Adipocyte (in vitro differentiated cells): Measurements from ENCODE around the gene TRIM45.
"Not testable (repeated sequence)": the region's sequence is repeated elsewhere in the genome, so short reads cannot be mapped to it uniquely, and the experiment has no call there.

Source experiments
- DNase-seq: peaks from one replicate; pipeline ENCODE4 v3.0.0-alpha.2; 2015; ENCODE audit warnings: low read depth
- H3K27me3 ChIP-seq: replicated peaks from 2 replicates; pipeline ENCODE4 v1.7.0; 2013; ENCODE audit warnings: mild to moderate bottlenecking, low read length, moderate library complexity; ENCODE audit not compliant: control insufficient read depth, insufficient read depth
- H3K36me3 ChIP-seq: 2 replicates; pipeline ENCODE4 v1.7.0; 2013; ENCODE audit warnings: low read length, mild to moderate bottlenecking, moderate library complexity; ENCODE audit not compliant: control insufficient read depth, insufficient read depth, severe bottlenecking
- H3K4me1 ChIP-seq: 2 replicates; pipeline ENCODE4 v1.7.0; 2013; ENCODE audit warnings: mild to moderate bottlenecking, low read length, moderate library complexity; ENCODE audit not compliant: control insufficient read depth, insufficient read depth
- H3K4me3 ChIP-seq: 2 replicates; pipeline ENCODE4 v1.7.0; 2013; ENCODE audit warnings: mild to moderate bottlenecking, low read length, moderate library complexity
- H3K9ac ChIP-seq: 2 replicates; pipeline ENCODE4 v1.7.0; 2013; ENCODE audit warnings: mild to moderate bottlenecking, low read length, moderate library complexity
- H3K9me3 ChIP-seq: 2 replicates; pipeline ENCODE4 v1.7.0; 2013; ENCODE audit warnings: mild to moderate bottlenecking, low read length, moderate library complexity; ENCODE audit not compliant: control insufficient read depth

Gene TRIM45, protein sequence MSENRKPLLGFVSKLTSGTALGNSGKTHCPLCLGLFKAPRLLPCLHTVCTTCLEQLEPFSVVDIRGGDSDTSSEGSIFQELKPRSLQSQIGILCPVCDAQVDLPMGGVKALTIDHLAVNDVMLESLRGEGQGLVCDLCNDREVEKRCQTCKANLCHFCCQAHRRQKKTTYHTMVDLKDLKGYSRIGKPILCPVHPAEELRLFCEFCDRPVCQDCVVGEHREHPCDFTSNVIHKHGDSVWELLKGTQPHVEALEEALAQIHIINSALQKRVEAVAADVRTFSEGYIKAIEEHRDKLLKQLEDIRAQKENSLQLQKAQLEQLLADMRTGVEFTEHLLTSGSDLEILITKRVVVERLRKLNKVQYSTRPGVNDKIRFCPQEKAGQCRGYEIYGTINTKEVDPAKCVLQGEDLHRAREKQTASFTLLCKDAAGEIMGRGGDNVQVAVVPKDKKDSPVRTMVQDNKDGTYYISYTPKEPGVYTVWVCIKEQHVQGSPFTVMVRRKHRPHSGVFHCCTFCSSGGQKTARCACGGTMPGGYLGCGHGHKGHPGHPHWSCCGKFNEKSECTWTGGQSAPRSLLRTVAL

DNA sequence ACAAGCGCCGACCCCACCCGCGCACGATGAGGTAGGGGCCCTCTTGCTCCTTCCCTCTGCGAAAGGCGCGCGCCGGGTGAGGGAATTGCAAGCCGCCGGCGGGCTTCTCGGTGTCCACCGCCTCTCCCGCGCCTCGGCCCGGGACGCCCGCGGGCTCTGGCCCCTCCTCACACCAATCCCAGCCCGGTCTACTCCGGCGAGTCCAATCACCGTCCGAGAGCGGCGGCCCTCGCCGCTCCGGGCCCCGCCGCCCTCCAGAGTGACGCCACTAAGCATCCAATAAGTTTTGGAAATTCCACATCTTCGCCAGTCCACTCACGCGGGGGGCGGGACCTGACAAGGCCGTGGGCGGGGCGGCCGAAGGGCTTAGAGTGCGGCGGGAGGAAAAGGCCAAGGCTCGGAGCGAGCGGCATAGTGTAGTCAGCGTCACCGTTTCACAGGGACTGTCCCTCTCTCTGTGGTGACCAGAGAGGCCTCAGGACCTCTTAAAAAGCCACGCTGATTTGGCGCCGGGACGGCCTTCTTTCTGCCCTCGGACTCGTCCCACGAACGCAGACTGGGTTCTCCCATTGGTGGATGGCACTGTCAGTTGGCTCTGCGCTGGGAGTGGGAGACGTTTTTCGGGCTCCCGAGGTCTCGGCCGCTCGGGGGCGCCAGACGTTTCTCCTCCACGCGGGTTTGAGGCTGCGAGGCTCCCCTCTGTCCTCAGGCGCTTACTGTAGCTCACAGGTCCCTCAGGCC lies at the start of gene TRIM45:
Gene TRIM45, minus strand, starts transcription at position 161 of the 741 bp plus-strand sequence. CDS start 548 bp downstream, outside the sequence.
- H3K4me3 ChIP-seq: peak within 1 kb of the TSS; percentile 91
- peak; percentile 99 for DNase-seq
- H3K36me3 ChIP-seq: no peaks in the 10 kb centered on the region
- H3K9me3 ChIP-seq: no peaks in the 10 kb centered on the region
- H3K4me1 ChIP-seq: peaks cover 9% of the 10 kb centered on the region
- H3K27me3 ChIP-seq: peaks cover 4% of the 10 kb centered on the region
- peak within 1 kb of the TSS; percentile 90 for H3K9ac ChIP-seq

DNA sequence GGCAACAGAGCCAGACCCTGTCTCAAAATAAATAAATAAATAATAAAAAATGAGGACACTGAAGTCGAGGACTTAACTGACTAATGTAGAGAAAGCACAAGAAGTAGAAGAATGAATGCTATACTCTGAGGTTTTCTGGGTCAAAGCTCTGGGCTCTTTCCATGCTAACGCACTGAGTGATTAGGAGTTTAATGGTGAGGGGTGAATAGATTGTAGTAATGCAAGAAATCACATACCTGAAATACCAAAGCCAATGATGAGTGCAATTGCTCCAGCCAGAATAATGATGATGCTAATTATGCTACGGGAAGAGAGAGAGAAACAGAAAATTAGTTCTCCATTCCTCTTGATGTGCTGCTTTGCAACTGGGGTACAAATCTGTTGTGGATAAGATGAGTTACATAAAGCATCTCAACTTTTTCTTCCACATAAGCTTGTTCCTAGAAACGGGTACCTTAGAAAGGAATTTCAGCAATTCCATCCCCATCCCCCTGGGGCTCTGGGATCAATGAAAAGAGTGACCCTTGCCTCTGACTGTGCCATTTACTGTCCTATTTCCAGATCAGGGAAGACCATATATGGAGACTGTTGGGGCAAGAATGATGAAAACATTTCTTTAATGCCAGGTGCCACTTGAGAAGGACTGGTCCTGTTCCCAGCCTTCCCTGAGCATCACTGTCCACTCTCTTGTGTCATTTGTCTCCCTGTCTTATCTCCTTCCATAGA lies 48.5 kb upstream of the TRIM45 start:
- Histone ChIP-seq H3K27me3 (no peaks in the 10 kb centered on the region), H3K9me3 (no peaks in the 10 kb centered on the region), H3K9ac (no peak overlapping the region), H3K4me1 (no peaks in the 10 kb centered on the region), H3K36me3 (no peaks in the 10 kb centered on the region), H3K4me3 (no peak overlapping the region)
- DNase-seq: no peak

DNA sequence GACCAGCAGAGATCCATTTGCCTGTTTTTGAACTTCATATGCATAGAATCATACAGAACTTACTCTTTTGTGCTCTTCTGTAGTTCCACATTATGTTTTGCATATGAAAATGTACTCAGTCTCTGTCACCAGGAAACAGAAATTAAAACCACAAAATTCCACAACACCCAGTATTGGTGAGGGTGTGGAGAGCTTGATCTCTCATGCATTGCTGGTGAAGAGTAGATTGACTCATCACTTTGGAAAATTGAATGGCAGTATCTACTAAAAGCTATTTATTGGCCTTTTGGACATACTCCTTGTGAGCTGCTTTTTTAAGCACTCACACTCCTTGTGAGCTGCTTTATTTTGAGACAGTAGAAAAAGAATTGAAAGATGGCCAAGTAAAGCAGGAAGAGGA lies 45.9 kb upstream of the TRIM45 start:
- Histone ChIP-seq H3K36me3 (no peaks in the 10 kb centered on the region), H3K4me1 (no peaks in the 10 kb centered on the region), H3K27me3 (no peaks in the 10 kb centered on the region), H3K9ac (no peak overlapping the region), H3K9me3 (no peaks in the 10 kb centered on the region), H3K4me3 (no peak overlapping the region)
- DNase-seq: no peak

DNA sequence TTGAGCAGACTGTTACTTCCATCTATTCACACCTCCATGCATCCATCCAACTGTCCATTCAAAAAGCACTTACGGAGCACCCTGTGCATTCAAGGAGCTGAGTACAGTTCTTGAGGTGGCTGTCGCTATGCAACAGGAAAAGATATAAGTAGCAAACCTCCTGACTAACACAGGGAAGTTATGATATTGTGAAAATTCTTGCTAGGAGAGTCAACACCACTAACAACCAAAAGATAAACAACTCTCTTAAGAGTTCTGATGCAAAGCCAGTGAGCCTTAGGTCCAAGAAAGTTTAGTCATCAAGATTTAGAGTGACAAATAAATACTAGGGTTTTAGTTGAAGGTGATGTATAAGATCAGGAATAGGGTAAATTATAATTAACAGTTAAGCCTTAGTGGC lies 44.5 kb upstream of the TRIM45 start:
- peak; percentile 71 for DNase-seq

DNA sequence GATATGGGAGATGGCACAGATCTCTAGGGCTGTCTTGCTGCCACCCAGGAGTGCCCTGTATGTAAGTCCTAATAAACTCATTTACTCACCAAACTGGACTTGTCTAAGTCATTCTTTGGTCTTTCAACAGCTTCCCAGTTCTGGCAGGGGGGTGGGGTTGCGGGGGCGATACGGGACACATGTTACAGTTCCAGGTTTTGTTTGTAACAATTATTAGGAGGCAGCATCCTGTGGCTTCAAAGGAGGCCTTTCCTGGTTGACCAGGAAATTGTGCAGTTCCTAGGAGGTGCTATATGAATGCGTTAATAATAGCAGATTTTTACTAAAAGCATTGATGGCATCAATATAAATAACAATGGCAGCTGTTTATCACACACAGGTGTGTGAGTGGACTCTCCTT lies 42.7 kb upstream of the TRIM45 start:
- Histone ChIP-seq H3K9me3 (no peaks in the 10 kb centered on the region), H3K4me3 (no peak overlapping the region), H3K27me3 (peaks cover 6% of the 10 kb centered on the region), H3K4me1 (no peaks in the 10 kb centered on the region), H3K9ac (no peak overlapping the region), H3K36me3 (no peaks in the 10 kb centered on the region)
- DNase-seq: no peak

More for the DNA sequence above, 44.5 kb upstream of the TRIM45 start:
- Histone ChIP-seq H3K27me3 (no peaks in the 10 kb centered on the region), H3K4me1 (no peaks in the 10 kb centered on the region), H3K4me3 (no peak overlapping the region), H3K36me3 (no peaks in the 10 kb centered on the region), H3K9me3 (no peaks in the 10 kb centered on the region), H3K9ac (no peak overlapping the region)

DNA sequence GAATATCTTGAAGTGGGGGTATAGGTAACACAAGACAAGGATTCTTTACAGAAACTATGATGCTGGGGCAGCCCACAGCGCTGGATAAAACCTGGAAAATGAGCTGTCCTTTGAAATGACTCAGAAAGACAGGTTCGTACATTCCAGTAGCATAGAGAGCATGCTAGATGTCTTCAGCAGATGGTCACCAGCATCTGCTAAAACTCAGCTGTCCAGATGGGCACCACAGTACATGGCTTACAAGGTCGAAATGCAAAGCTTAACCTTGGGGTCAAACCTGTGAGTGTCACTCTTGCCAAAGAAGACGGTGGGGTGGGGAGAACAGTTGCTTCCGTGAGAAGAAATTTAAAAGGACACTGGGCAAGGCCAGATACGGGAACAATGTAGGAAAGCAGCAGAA lies 41.3 kb upstream of the TRIM45 start:
- DNase-seq: no peak
- H3K9me3 ChIP-seq: no peaks in the 10 kb centered on the region

DNA sequence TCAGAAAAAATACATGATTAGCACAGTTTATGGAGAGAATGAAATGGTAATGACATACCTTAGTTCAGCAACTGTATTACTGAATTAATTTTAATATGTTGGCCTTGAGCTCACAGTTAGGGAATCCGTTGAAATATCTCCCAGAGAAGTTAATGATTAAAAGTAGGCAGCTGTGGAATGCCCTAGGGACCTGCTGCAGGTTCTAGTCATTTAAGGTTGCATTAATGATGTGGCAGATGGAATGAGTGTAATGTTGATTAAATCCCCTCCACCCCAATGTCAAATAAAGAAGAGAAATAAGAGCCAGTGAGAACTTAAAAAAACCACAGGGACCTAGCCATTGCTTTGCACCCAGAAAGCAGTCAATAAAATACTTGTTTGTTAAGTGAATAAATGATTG lies 40.3 kb upstream of the TRIM45 start:
- Histone ChIP-seq H3K4me3 (no peak overlapping the region), H3K9me3 (no peaks in the 10 kb centered on the region), H3K4me1 (no peaks in the 10 kb centered on the region), H3K36me3 (no peaks in the 10 kb centered on the region), H3K27me3 (peaks cover 6% of the 10 kb centered on the region), H3K9ac (no peak overlapping the region)
- DNase-seq: no peak

More for the DNA sequence above, 41.3 kb upstream of the TRIM45 start:
- Histone ChIP-seq H3K4me3 (no peak overlapping the region), H3K4me1 (no peaks in the 10 kb centered on the region), H3K27me3 (peaks cover 6% of the 10 kb centered on the region), H3K36me3 (no peaks in the 10 kb centered on the region), H3K9ac (no peak overlapping the region)

DNA sequence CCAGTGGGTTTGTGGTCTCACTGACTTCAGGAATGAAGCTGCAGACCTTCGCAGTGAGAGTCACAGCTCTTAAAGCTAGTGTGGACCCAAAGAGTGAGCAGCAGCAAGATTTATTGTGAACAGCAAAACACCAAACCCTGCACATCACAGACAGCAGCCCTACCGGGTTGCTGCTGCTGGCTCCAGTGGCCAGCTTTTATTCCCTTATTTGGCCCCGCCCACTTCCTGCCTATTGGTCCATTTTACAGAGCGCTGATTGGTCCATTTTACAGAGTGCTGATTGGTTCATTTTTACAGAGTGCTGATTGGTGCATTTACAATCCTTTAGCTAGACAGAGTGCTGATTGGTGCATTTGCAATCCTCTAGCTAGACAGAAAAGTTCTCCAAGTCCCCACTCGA lies 29.8 kb upstream of the TRIM45 start:
- DNase-seq, H3K4me3 ChIP-seq, H3K9ac ChIP-seq, H3K27me3 ChIP-seq, H3K9me3 ChIP-seq, H3K36me3 ChIP-seq: not testable (repeated sequence)
- H3K4me1 ChIP-seq: peaks cover 16% of the 10 kb centered on the region

DNA sequence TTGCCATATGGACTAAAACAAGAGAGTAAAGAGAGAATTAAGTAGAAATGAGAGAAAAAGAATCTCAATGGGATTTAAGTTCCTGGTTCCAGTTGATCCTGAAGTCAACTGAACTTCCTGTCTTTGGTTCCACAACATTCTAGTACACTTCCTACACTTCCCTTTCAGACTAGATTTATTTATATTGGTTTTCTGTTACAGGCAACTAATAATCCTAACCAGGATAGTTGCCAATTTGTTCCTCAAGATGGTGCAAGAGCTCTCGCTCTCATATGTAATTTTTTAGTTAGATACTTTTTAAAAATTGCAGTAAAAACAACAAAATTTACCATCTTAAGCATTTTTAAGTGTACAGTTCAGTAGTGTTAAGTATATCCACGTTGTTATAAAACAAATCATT lies 28.8 kb upstream of the TRIM45 start:
- H3K36me3 ChIP-seq: no peaks in the 10 kb centered on the region
- DNase-seq: peak; percentile 31
- no peaks in the 10 kb centered on the region for H3K27me3 ChIP-seq
- no peak overlapping the region for H3K9ac ChIP-seq
- H3K4me3 ChIP-seq: no peak overlapping the region
- peaks cover 21% of the 10 kb centered on the region for H3K4me1 ChIP-seq
- H3K9me3 ChIP-seq: no peaks in the 10 kb centered on the region

DNA sequence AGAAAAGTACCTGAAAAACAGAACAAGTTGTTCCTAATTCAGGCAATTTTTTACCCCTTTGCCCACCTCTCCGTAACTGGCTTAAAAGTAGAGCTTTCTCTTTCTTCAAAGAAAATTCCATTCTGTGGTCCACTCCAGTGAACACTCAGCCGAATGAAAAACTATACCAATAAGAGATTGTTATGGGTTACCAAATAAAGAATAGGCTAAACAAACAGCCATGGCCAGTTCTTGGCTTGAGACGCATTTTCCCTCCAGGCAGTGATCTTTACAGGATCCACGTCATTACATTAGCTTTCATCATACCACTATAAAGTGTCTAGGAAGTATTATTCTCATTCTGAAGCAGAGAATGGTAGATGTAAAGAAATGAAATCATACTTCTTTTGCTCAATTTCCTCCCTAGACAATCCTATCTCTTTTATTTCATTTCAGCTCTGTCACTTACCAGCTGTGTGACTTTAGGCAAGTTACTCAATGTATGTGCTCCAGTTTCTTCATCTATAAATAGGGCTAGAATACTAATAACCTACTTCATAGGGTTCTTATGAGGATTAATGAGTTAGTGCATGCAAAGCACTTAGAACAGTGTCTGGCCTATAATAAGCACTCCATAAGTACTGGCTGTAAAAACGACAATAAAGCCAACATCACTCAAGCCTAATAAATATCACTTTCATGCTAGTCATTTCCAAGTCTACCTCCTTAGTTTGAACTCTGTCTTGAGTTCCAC lies 26.5 kb upstream of the TRIM45 start:
- Histone ChIP-seq H3K9me3 (no peaks in the 10 kb centered on the region), H3K4me1 (peaks cover 21% of the 10 kb centered on the region), H3K36me3 (no peaks in the 10 kb centered on the region), H3K27me3 (no peaks in the 10 kb centered on the region), H3K9ac (no peak overlapping the region), H3K4me3 (no peak overlapping the region)
- peak; percentile 81 for DNase-seq
